DMS79 treated with DMSO at 0.1 percent for 48 hours (cell line): ENCODE measurements around the gene FAM120C.

ENCODE experiments used
- DNase-seq: peaks from one replicate; lab custom pipeline; 2025; lab: John Stamatoyannopoulos, UW

The FAM120C gene

DNA sequence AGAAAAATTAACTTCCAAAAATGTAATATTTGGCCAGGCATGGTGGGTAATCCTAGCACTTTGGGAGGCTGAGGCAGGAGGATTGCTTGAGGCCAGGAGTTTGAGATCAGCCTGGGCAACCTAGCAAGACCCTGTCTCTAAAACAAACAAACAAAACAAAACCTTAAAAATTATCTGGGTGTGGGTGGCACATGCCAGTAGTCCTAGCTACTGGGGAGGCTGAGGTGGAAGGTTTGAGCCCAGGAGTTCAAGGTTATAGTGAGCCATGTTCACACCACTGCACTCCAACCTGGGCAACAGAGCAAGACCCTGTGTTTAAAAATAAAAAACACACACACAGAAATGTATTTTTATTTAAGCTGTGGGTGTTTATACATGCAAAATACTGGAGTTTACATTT is 12.0 kb downstream of the FAM120C start:
- DNase-seq = no peak

DNA sequence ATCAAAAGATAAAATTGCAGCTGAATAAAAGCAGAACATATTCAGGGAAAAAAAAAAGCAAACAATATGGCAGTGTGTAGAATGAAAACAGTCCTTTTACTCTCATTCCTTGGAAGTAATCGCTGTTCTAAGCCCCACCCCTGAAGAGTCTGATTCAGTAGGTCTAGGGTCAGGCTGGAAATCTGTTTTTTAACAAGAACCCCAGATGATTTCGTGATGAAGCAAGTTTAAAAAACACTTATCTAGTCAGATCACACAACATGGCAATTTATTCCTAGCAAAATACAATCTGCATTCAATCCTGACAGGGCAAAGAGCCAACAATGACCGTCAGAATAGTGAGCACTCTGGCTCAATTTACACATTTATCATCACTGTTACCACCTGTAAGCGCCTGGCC is 16.1 kb downstream of the FAM120C start:
- DNase-seq = no peak

DNA sequence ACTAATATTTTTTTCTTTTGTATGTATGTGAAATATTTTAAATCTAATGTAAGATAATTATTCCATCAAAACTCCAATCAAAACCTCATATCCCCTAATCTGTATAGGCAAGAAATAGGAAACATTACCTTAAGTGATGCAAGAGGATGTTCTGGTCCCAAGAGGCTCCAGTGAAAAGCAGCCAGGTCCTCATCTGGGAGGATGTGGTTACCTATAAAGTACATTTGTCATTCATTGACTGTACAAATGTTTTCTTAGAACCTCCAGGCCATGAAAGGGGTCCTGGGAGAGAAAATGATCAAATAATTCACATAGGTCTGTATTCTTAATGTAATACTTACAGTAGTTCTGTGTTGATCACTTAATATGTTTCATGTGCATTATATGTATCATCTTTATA is 25.5 kb downstream of the FAM120C start:
- DNase-seq = no peak

DNA sequence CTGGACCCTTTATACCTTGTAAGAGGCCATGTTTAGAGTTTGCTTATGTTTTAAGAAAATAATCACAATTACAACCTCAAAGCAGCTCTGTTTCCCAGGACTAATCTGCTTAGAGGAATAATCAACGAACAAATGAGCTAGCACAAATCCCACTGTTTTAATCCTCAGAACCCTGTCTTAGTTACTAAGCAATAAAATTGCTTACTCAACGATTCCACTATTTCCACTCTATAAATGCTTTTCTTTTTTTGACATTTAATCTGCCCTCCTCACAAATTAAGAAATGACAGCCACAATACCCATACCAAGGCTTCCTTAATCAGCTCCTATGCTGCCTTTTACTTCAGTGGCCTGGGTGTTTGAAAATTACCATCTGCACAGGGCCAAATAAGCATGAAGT is 48.8 kb downstream of the FAM120C start:
- no peak for DNase-seq

DNA sequence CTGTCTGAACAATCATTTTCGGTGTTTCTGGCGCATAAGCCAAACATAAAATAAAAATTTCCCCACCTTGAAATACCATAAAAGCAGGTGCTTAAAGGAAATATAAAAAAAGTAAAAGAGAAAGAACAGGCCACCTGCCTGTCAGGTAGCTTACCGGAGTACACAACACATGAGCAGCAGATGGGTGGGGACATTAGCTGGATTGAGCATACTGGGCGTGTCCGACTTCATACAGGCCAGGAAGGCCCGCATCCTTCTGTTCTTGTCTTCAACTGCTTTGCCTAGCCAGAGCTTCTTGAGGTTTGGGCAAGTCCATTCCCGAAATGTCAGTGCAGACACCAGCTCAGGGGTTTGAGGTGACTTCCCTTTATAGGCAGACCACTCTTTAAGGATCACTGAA is 66.7 kb downstream of the FAM120C start:
- DNase-seq = no peak

DNA sequence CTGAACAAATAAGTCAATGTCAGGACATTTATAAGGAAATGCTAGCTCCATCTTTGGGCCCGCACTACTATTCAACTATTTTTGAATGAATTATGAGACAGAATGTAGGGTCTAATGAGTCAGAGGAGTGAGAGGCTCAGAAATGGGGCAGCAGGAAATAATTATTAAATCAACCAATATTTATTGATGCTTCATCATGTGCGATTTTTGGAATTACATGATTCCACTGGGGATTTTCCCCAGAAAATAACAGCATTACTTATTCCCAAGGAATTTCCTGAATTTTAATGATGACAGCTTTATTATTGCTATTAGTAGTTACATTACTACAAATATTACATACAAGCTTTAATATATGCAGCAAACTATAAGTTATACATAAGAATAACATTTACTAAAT is 89.5 kb downstream of the FAM120C start:
- no peak for DNase-seq

DNA sequence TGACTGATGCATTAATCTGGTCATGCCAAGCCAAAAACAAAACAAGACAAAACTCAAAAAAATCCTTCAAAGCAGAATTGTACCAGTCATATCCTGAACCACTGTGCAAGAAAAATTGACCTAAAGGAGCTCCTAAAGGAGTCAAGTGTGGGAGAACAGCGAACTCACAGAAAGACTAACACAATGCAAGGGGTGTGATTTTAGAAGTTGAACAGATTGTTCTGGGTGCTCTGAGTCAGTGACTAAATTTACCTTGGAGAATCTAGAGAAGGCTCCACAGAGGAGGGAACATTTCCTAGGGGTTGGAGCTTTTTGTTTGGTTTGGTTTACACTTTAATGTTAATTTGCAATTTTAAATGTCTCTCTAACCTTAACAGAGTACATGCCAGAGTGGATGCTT is 89.9 kb downstream of the FAM120C start:
- DNase-seq = no peak

DNA sequence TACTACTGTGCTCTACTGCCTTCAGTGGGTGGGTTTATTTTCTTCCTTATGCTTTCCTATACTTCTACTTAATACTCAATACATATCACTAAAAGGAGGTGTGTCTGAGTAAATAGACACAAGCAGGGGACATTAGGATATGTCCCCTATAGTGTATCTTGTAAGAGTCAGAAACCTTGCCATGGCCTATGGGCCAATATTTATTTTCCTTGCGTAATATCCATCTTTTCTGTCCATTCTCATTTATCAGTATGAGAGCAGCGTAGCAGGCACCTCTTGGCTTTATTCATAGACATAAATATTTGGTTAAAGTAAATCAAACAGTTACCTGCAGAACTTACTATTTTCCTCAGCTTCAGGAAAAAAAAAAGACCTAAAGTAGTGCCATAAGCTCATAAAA is 92.2 kb downstream of the FAM120C start:
- no peak for DNase-seq

DNA sequence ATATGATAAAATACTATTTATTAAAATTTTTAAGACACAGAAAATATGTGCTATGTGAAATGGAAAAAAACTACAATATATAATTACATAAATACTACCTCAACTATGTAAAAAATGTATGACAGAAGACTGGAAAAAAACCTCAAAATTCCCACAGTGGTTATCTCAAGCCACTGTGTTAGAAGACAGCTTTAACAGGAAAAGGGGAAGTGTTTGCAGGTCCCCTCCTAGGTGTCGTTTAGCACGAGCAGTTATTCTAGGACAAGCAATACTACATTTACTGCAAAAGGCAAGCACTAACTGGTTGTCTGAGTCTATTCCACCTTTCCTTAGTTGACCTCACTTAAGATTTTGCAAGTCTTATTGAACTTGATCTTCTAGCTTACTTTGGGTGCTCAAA is 93.9 kb downstream of the FAM120C start:
- DNase-seq = no peak

DNA sequence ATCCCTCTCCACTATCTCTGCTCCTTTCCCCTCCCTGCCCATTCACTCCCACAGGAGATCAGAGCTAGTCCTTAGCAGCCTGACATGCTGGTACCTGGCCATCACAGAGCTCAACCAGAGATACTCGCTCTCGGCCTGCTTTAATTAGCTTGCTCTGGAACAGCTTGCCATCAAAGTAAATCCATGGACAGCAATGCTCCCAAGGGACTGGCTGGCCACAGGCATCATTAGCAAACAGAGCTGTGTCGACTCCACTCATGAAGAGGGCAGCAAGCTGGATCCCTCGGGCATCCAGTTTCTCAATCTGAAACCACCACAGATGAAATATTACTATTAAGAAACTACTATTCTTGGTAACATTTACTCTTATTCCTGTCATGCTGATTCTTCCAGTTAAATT is 95.4 kb downstream of the FAM120C start:
- DNase-seq = no peak

DNA sequence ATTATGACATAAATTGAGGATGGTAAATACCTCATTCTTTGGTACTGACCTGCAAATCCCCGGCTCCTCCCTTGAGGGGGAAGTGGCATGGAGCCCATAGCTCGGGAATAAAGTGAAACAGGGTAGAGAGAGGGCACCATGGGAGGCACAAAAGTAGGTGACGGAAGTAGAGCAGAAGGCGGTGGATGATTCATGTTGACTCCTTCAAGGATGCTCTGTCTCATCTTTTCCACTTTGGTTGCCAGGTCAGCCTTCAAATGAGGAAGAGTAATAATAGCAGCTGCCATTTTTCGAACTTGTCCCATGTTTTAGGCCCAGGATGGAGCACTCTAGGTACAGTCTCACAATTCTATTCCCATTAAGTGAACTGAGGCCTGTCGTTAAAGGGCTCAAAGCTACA is 97.4 kb downstream of the FAM120C start:
- DNase-seq = no peak

DNA sequence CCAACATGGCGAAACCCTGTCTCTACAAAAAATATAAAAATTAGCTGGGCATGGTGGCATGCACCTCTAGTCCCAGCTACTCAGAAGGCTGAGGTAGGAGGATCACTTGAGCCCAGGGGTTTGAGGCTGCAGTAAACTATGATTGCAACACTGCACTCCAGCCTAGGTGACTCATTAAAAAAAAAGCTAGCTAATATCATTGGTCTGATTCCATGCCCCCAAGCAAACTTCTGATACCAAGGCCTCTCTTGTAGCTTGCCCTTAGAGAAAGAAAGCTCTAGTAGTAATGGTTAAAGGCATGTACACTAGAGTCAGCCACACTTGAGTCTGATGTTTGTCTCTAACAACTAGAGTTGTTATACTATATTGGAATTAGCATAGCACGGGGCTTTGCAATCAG is 106.2 kb downstream of the FAM120C start:
- DNase-seq = no peak

DNA sequence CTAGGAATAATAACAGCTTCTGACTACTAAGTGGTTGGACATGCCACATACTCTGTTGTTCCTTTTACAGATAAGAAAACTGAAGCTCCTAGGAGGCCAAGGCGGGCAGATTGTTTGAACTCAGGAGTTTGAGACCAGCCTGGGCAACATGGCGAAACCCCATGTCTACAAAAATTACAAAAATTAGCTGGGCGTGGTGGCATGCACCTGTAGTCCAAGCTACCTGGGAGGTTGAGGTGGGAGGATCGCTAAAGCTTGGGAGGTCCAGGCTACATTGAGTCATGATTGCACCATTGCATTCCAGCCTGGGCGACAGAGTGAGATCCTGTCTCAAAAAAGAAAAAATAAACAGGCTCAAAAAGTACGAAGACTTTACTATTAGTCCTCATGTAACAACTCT is 108.2 kb downstream of the FAM120C start:
- DNase-seq = no peak

DNA sequence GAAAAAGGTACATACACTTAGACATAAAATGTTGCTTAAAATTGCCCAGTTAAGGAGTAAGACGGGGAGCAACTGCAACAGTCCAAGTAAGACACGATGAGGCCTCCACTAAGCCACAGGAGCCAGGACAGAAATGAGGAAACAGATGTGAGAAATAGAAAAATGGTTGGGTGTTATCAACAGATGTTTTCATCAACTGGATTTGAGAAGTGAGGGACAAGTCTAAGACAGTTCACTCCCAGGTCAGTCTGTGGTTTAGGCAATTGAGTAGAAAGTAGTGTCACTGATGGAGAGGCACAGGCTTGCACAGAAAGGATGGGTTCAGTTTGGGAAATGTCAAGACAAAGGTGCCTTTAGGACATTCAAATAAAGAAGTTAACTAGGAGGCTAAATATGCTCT is 115.3 kb downstream of the FAM120C start:
- DNase-seq = no peak

DNA sequence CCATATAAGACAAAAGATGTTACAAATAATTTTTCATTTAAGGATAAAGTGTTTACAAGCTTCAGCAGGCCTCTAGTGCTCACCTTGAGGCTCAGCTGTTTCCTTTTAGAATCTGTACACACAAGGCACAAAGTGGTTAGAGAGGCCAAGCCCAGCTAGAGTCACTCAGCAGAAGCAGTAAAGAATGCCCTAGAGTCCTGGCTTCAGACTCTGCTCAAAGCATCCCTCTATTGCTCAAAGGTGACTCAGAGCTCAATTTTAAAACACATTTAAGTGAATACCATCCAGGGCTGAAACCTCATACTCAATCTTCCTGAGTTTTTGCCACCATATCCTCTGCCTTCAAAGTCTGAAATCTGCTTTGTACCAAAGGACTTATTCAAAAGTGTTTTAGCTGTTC is 116.2 kb downstream of the FAM120C start:
- no peak for DNase-seq

DNA sequence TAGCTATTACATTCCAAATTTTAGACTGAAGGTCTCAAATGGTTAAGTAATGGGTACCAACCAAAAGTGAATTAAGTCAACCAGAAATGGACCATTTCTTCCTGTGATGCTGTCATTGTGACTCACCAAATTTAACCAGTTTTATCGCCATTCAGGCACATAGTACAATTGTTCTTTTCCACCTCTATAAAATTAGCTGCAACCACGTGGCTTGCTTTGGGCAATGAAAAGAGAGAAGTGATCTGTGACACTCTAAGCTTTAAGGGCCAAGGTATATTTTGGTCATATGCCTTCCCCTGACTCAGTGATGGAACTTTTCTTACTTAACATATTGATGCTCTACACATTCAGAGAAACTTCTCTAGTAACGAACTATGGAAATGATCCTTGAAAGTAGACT is 118.5 kb downstream of the FAM120C start:
- no peak for DNase-seq

DNA sequence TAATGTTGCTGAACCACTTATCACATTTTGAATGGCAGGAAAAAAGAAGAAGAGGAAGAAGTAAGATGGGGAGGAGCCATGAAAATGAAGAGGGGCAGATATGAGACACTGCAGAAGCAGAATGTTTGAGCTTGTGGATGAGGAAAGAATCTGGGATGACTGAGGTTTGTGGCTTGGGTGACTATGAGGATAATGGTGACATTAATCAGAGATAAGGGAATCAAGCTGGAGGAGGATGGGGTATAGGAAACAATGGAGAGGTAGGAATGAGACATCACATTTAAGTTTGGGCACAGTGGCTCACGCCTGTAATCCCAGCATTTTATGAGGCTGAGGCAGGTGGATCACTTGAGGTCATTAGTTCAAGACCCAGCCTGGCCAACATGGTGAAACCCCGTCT is 119.7 kb downstream of the FAM120C start:
- no peak for DNase-seq

DNA sequence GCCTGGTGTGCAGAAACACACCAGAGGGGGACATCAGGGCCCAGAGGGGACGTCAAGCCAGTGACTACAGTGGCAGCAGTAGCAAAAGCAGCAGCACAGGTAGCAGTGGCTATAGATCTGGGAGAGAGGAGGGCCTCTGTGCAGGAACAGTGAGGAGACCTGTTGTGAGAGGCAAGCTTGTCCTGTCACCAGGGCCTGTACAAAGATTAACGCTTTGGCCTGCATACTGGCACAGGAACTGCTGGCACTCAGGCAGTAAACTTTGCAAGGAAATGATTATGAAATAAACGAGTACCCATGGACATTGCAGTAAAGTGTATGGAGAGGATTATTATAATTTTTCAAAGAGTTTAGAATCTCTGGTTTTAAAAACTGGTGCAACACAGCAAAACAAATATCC is 133.3 kb downstream of the FAM120C start:
- DNase-seq = no peak

DNA sequence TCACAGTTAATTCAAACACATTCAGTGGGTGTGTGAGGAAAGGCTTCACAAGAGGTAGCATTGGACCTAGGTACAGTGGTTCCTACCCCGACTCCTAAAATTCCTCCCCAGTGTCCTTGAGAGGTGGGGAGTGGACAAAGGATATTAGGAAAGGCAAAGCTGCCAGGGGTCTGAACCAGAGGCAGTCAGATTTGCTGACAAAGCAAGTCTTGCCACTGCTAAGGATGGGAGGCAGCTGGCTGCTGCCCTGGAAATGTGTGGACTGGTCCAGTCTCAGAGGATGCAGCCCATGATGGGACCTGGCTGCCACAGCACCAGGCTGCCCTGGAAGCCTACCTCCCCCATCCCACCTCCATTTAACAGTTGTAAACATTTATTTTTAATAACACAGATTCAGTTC is 134.6 kb downstream of the FAM120C start:
- no peak for DNase-seq

DNA sequence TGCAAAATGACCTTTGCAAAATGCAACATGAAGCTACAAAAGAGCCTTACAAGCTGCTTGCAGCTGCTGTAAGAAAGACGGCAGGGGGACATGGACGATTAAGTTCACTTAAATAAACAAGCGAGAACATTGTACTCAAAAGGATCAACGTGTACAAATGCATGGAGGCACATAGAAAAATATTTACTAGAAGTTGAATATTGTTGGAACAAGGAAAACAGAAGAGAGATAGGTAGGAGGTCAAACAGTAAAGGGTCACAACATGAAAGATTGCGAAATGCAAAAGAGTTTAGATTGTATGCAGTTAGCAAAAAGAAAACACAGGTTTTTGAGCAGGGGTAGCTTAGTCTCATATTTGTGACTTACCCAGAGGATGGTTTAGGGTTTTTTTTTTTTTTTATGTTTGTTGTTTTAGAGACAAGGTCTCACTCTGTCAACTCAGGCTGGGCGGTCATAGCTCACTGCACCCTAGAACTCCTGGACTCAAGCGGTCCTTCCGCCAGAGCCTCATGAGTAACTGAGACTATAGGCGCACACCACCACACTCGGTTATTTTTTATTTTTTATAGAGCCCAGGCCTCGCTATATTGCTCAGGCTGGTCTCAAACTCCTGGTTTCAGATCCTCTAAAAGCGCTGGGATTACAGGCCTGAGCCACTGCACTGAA is 137.4 kb downstream of the FAM120C start:
- no peak for DNase-seq

DNA sequence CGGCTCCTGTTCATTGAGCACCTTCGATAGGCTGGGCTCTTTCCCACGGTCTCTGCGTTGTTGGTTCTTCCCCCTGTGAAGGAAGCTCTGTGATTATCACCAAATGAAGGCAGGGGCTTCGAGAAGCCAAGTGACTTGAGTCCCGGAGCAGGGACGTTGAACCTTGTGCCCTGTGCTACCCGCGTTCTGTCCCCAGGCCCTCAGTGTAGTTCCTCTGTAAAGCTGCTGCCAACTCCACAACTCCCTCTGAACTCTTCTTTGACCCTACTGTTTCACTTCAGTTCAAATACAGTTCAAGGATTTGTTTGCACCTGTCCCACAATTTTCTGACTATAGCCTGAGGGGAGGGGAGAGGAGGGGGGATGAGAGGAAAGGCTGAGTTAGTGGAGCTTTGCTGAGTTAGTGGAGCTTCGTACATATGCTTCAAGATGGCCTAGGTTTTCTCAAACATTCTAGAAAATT is 138.1 kb downstream of the FAM120C start:
- DNase-seq = peak; percentile 54

DNA sequence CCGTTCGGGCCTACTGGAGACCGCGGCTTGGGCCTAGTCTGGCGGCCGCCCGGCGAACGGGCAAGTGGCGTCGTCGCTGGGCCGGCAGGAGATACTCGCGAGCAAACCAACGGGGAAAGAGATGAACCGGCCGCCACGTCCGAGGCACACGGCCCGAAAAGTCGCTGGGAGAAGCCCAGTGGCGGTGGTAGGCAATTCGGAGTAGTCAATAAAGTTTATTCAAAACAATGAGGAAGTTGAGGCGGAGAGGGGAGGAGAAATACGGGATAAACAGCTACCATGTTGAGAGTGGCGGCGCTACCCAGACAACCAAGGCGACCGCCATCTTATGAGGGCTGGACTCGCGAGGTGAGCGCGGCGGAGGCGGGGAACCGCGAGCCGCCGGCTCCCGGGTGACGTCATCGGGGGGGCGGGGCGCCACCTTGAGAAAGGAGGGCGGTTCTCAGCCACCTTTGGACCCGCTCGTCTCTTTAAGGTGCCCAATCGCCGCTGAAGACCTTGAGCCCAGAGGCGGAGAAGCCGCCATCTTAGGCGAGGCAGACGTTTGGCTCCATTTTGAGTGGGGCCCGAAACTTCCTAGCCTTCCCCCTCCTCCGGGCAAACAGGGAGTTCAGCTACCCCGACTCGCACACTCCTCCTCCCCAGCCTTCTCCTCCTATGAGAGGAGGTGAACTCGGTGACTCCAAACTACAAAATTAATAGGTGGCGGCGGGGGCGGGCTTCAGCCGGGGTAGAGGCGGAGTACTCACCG is 138.8 kb downstream of the FAM120C start, which contains the start of gene PHF8:
TSS of gene PHF8 (minus strand) at position 348 of the 751 bp plus-strand sequence. CDS start 1,745 bp downstream, outside the sequence.
- peak; percentile 95 for DNase-seq

DNA sequence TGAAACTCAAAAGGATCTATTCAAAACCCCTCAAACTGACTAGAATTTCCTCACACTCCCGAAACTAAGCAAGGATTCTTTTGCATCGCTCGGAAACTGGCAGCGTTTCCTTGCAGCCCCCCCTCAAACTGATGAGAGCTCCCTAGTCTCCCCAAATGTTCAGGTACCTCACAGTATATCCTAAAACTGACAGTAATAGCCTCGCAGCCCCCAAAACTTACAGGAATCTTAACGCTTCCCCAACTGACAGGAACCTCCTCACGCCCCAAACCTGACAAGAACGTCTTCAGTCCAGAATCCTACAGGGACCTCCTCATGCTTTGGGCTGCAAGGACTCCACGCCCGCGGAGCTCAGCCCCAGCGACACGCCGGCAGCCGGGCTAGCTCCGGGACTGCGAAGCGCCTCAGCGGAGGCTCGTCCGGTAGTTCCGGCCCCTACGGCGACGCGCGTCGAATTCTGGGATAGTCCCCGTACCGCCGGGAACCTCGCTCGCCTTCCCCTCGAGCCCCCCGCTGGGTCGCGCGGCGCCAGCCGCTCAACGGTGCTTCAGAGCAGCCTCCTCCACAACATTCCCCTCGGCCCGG is 139.4 kb downstream of the FAM120C start:
- DNase-seq = no peak
